GM23248 (cell line): Measurements from ENCODE around the gene ELOVL5. TPM values are rescaled to one million over a fixed set of nuclear protein-coding genes. Genes with fewer than 3 reads are reported as not detected.

Source experiments
- DNase-seq: peaks from one replicate; pipeline ENCODE4 v3.0.0-alpha.2; 2015
- H2AFZ ChIP-seq: fragments of 200-600 bp; sonication (generic); 2 replicates; pipeline ENCODE4 v1.6.1; 2016; ENCODE audit warnings: antibody characterized with exemption
- H3F3A ChIP-seq: fragments of 200-600 bp; sonication (generic); 2 replicates; pipeline ENCODE4 v1.6.1; 2016; ENCODE audit warnings: mild to moderate bottlenecking, antibody characterized with exemption, mixed run types; ENCODE audit not compliant: insufficient read depth
- H3K27ac ChIP-seq: fragments of 200-600 bp; sonication (generic); 2 replicates; pipeline ENCODE4 v1.5.1; 2016; ENCODE audit warnings: mild to moderate bottlenecking
- H3K27me3 ChIP-seq: fragments of 200-600 bp; sonication (generic); replicated peaks from 2 replicates; pipeline ENCODE4 v1.6.1; 2016; ENCODE audit warnings: mild to moderate bottlenecking; ENCODE audit not compliant: insufficient read depth
- H3K36me3 ChIP-seq: fragments of 200-600 bp; sonication (generic); 2 replicates; pipeline ENCODE4 v1.6.1; 2016; ENCODE audit warnings: low read depth, mild to moderate bottlenecking
- H3K4me1 ChIP-seq: fragments of 200-600 bp; sonication (generic); 2 replicates; pipeline ENCODE4 v1.6.1; 2016; ENCODE audit warnings: mild to moderate bottlenecking; ENCODE audit not compliant: insufficient read depth
- H3K4me2 ChIP-seq: fragments of 200-600 bp; sonication (generic); one replicate; pipeline ENCODE4 v1.6.1; 2016; ENCODE audit warnings: mild to moderate bottlenecking; ENCODE audit not compliant: unreplicated experiment
- H3K4me3 ChIP-seq: fragments of 200-600 bp; sonication (generic); 2 replicates; pipeline ENCODE4 v1.5.1; 2016; ENCODE audit warnings: mild to moderate bottlenecking
- H3K79me2 ChIP-seq: fragments of 200-600 bp; sonication (generic); 2 replicates; pipeline ENCODE4 v1.6.1; 2016; ENCODE audit warnings: mild to moderate bottlenecking; ENCODE audit not compliant: insufficient read depth
- H3K9ac ChIP-seq: fragments of 200-600 bp; sonication (generic); 2 replicates; pipeline ENCODE4 v1.6.1; 2016; ENCODE audit warnings: mild to moderate bottlenecking
- H3K9me2 ChIP-seq: fragments of 200-600 bp; sonication (generic); 2 replicates; pipeline ENCODE4 v1.6.1; 2016; ENCODE audit warnings: mixed run types, mild to moderate bottlenecking, moderate library complexity; ENCODE audit not compliant: insufficient read depth
- H3K9me3 ChIP-seq: fragments of 200-600 bp; sonication (generic); one replicate; pipeline ENCODE4 v1.6.1; 2017; ENCODE audit warnings: low read depth
- H4K20me1 ChIP-seq: fragments of 200-600 bp; sonication (generic); 2 replicates; pipeline ENCODE4 v1.6.0; 2016; ENCODE audit not compliant: insufficient read depth
- EZH2 ChIP-seq: fragments of 200-600 bp; sonication (generic); IDR thresholded peaks from 2 replicates; pipeline ENCODE4 v1.6.1; 2018; ENCODE audit warnings: antibody characterized with exemption, mild to moderate bottlenecking; ENCODE audit not compliant: insufficient read depth, poor library complexity, severe bottlenecking
- EZH2phosphoT487 ChIP-seq: fragments of 200-600 bp; sonication (generic); IDR thresholded peaks from 2 replicates; pipeline ENCODE4 v1.6.1; 2018; ENCODE audit warnings: antibody characterized with exemption, moderate library complexity, mild to moderate bottlenecking, low read depth; ENCODE audit not compliant: insufficient read depth
- WGBS, 2 experiments: methylation state at CpG; one replicate each; pipeline ENCODE4 v1.1.6; 2015 to 2017; ENCODE audit warnings: low lambda C conversion rate in 2 of 2, low coverage in 1 of 2; ENCODE audit errors: missing lambda C conversion rate in 2 of 2; 5-methylcytosine and 5-hydroxymethylcytosine counted together
- in situ Hi-C: fragments of 300-500 bp; cut with MboI; formaldehyde crosslinking; loops from 2 replicates; pipeline ENCODE4 v1.15.0; 2020
- polyA plus RNA-seq: library from polyadenylated mRNA; unstranded; fragments of >200 nt; fragmentation: Nextera tagmentation; extraction: Ambion mirVana; gene quantifications from 2 replicates; pipeline ENCODE4 v1.2.1, GENCODE V29; 2016
- total RNA-seq: library from RNA; depleted of rRNA; stranded (reverse); fragments of >200 nt; shearing (Covaris generic); gene quantifications from 2 replicates; pipeline ENCODE4 v1.2.3, GENCODE V29; 2014

ELOVL5 gene
- total and polyA plus RNA-seq, 2 experiments from 2014 or later = 70.8 to 87.3 TPM

DNA sequence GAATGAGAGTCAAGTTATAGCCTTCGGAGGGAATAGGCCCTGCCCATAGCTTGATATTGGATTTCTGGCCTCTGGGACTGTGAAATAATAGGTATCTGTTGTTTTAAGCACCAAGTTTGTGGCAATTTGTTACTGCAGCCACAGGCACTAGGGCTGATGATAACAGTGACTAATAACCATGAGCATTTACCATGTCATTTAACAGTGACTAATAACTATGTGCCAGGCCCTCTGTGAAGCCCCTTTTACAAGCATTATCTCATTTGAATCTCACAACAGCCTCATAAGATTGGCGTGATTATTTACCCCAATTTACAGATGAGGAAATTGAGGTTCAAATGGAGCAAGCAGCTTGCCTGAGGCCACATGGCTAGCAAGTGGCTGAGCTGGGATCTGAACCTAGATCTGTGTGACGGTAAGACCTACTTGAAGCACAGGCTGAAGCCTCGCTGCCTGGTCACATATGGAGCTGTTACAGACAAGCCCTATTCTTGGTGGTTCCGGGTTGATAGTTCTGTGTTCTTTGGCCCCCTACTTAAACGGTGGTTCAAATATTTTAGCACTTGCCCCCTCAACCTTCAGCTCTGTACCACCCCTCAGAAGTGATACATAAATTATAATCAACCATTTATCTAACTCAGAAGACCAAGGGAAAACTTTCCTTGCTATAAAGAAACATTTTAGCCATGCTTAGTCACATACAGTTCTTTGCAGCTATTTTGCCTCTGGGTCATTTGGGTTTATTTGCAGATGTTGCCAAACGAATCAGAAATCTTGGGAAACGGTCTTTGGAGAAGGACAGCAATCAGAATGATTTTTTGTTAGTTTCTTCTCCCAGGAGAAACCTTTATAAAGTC is 98.3 kb downstream of the ELOVL5 start:
- in situ Hi-C loops = no loop called here
- H2AFZ ChIP-seq = no peak overlapping the region; the same call in 1 of the 2 replicates
- H3K4me3 ChIP-seq = no peak overlapping the region
- no peaks in the 10 kb centered on the region for H3K9me3 ChIP-seq
- peak overlapping the region; percentile 23; the same call in 1 of the 2 replicates for H3K9ac ChIP-seq
- H3K4me1 ChIP-seq = peaks cover 22% of the 10 kb centered on the region
- no peaks in the 10 kb centered on the region for H4K20me1 ChIP-seq
- 56 to 60% methylated on average over 8 of the region's 8 CpGs for WGBS, 2 experiments
- H3K27me3 ChIP-seq = 0 out of 2 replicates have a peak, but pooled peaks cover 3% of the 10 kb centered on the region
- H3K36me3 ChIP-seq = no peaks in the 10 kb centered on the region
- peak; percentile 69 for DNase-seq
- peaks cover 31% of the 10 kb centered on the region for H3F3A ChIP-seq
- no peaks in the 10 kb centered on the region for H3K79me2 ChIP-seq
- TF ChIP-seq EZH2 (no peak), EZH2phosphoT487 (no peak)
- H3K4me2 ChIP-seq = no peak overlapping the region
- peak overlapping the region; percentile 65 for H3K27ac ChIP-seq
- no peaks in the 10 kb centered on the region for H3K9me2 ChIP-seq

DNA sequence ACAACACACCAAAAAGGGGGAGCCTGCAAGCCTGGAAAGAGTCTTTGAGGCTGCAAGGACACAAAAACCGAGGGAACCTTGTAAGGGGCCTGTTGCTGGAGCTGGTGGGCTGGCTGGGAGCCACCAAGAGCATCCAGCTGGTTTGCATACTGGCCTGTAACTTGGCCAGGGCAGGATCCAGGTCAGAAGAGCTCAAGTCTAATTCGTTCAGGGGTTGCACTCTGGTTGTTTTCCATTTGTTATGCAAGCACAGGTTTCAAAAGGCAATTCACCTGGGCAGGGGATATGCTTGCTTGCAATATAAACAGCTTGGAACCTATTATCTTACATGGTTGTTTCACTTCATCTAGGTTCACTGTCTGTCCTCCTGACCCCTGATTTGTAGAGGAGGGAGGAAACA is 101.8 kb downstream of the ELOVL5 start:
- in situ Hi-C loops = no loop called here

DNA sequence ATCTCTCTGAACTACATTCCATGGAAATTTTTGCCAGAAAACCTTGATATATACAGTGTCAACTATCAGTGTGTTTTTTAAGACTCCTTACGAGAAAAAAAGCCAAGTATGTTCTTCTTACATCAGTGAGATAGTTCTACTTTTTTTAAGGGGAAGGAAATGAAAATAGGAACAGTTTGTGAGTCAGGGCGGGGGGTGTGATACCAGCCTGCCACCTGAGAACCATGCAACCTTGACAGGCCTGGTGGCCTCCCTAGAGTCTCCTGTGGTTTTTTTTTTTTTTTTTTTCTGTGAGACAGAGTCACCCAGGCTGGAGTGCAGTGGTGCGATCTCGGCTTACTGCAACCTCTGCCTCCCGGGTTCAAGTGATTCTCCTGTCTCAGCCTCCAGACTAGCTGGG is 103.8 kb downstream of the ELOVL5 start:
- Histone ChIP-seq H3K79me2 (no peaks in the 10 kb centered on the region), H3K9me2 (no peaks in the 10 kb centered on the region), H2AFZ (no peak overlapping the region), H3F3A (peaks cover 5% of the 10 kb centered on the region; the same call in 1 of the 2 replicates), H3K4me1 (peaks cover 6% of the 10 kb centered on the region), H3K27me3 (peaks cover 7% of the 10 kb centered on the region; the same call in 1 of the 2 replicates), H3K36me3 (no peaks in the 10 kb centered on the region), H3K9ac (no peak overlapping the region), H3K4me3 (no peak overlapping the region), H4K20me1 (no peaks in the 10 kb centered on the region), H3K27ac (no peak overlapping the region), H3K4me2 (no peak overlapping the region), H3K9me3 (no peaks in the 10 kb centered on the region)
- no peak for DNase-seq
- TF ChIP-seq EZH2phosphoT487 = no peak
- TF ChIP-seq EZH2 = no peak
- 77% methylated on average over 5 of the region's 5 CpGs for WGBS, 2 experiments
- in situ Hi-C loops = no loop called here

More for the DNA sequence above, 101.8 kb downstream of the ELOVL5 start:
- WGBS, 2 experiments = 31 to 32% methylated on average over 2 of the region's 2 CpGs
- Histone ChIP-seq H3K27me3 (0 out of 2 replicates have a peak, but pooled peaks cover 3% of the 10 kb centered on the region), H3K9me3 (no peaks in the 10 kb centered on the region), H3K4me1 (peaks cover 22% of the 10 kb centered on the region), H3K9me2 (no peaks in the 10 kb centered on the region), H3K36me3 (no peaks in the 10 kb centered on the region), H2AFZ (no peak overlapping the region), H4K20me1 (no peaks in the 10 kb centered on the region), H3K9ac (no peak overlapping the region), H3K27ac (no peak overlapping the region), H3K79me2 (no peaks in the 10 kb centered on the region), H3F3A (peaks cover 24% of the 10 kb centered on the region), H3K4me2 (no peak overlapping the region), H3K4me3 (no peak overlapping the region)
- no peak for DNase-seq
- TF ChIP-seq EZH2 = no peak
- no peak for TF ChIP-seq EZH2phosphoT487

DNA sequence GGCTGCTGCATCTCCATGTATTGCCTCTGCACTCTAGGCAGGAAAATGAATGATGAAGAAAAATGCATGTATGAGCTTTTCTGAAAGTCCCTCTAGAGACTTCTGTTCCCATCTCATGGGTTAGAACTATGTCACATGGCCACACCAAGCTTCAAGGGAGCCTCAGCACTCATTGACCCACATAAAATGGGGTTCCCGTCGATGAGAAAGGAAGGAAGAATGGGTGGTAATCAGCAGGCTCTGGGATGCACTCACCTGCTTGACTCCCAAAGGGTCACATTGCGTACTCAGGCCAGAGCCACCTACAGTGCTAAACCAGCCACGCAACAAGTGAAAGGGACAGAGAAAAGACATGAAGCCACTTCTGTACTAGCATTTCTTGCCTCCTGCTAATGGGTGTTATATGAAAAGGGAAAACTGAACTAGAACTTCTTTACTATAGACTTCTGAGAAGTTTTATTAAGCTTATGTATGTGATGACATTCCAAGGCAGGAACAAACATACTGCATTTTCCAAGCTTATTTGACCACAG is 104.3 kb downstream of the ELOVL5 start:
- no peak overlapping the region for H3K9ac ChIP-seq
- in situ Hi-C loops = no loop called here
- H3K4me3 ChIP-seq = no peak overlapping the region
- H2AFZ ChIP-seq = no peak overlapping the region
- H3K27me3 ChIP-seq = peaks cover 7% of the 10 kb centered on the region; the same call in 1 of the 2 replicates
- DNase-seq = no peak
- H3K4me2 ChIP-seq = no peak overlapping the region
- no peaks in the 10 kb centered on the region for H3K79me2 ChIP-seq
- H3F3A ChIP-seq = no peaks in the 10 kb centered on the region
- no peaks in the 10 kb centered on the region for H3K9me2 ChIP-seq
- 0 out of 2 replicates have a peak, but pooled peaks cover under 1% of the 10 kb centered on the region for H3K4me1 ChIP-seq
- WGBS, 2 experiments = 89 to 94% methylated on average over 4 of the region's 4 CpGs
- H3K9me3 ChIP-seq = no peaks in the 10 kb centered on the region
- H3K27ac ChIP-seq = no peak overlapping the region
- H3K36me3 ChIP-seq = no peaks in the 10 kb centered on the region
- no peaks in the 10 kb centered on the region for H4K20me1 ChIP-seq
- no peak for TF ChIP-seq EZH2
- TF ChIP-seq EZH2phosphoT487 = no peak
